HG02642 (cell line): ENCODE measurements around the gene DNALI1.
"Not testable (repeated sequence)": the region's sequence is repeated elsewhere in the genome, so short reads cannot be mapped to it uniquely, and the experiment has no call there.

Experiments used
- ATAC-seq: cut with Tn5 transposase; IDR thresholded peaks from one replicate; pipeline ENCODE4 v1.9.1; 2021; ENCODE audit warnings: mild to moderate bottlenecking; ENCODE audit not compliant: unreplicated experiment, poor library complexity

DNALI1 gene

DNA sequence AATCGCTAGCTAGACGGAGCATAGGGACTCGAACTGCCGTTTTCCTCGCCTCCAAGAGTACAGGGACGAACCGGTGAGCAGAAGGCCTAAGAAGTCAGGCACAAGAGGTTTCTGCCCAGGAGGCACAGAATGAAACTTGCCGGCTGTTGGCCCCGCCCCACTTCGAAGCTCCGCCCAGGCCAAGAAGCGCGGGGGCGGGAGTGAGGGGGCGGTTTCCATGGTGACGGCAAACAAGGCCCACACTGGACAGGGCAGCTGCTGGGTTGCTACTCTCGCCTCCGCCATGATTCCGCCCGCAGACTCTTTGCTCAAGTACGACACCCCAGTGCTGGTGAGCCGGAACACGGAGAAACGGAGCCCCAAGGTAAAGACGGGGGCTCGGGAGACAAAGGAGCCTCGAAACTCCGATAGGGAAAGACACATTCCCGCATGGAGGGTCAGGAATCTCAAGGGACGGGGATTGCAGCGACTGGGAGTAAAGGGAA, at the start of gene DNALI1:
Gene DNALI1, plus strand, starts transcription at position 229 of the 485 bp plus-strand sequence. Its CDS starts 55 bp downstream, at position 284.
- ATAC-seq: no peak

DNA sequence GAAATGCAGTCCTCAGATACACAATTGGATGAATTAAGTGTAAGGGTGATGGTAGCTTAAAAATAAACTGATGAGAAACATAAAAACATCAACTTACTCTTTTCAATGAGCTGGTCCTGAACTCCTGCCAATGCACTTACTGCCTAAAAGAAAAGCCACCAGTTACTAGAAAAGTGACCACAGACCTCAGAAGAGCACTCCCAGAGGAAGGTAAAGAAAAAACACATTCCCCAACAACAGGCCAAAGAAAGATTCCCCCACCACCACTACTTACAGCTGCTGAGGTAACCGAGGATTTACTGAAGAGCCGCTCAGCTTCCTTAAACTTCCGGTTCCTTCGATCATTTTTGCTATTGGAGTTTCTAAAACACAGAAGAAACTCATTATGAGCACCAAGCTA, 47.6 kb upstream of the DNALI1 start:
- no peak for ATAC-seq

DNA sequence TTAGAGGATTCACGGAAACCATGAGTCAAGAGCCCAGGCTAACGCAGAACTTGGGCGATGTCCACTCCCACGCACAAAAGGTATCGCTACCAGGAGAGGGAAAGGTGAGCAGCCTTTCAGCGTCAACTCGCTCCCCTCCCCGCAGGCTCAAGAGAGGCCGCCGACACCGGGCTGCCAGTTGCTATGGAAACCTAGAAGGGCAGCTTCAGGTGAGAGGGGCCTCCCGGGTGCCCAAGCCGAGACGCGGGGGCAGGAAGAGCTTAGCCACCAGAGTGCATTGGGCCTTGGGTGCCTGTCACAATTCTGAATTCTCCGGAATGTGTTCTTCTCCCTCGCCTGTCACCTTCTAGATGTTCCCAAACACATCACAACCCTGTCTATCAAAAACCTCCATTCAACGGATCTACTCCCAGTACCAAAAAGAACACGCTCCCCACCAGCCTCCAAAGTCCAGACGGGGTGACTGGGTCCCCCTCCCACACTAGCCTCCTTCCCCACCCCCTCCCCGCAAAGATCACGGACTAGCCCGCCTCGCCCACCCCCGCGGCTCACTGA, 42.9 kb upstream of the DNALI1 start:
- peak; percentile 29 for ATAC-seq

- ATAC-seq: peak; percentile 86
Measured at GRCh38 chr1:37514350-37515184, 42.2 kb upstream of the DNALI1 start, which contains the start of gene MEAF6. TSS of gene MEAF6 (minus strand) at chr1:37514766. CDS start at chr1:37514746, 20 bp downstream.

- no peak for ATAC-seq
Measured at GRCh38 chr1:37515185-37516034, 41.3 kb upstream of the DNALI1 start.

GRCh38 chr1:37517569-37517968, 39.2 kb upstream of the DNALI1 start:
- no peak for ATAC-seq

GRCh38 chr1:37518241-37518640, 38.5 kb upstream of the DNALI1 start:
- ATAC-seq: not testable (repeated sequence)

DNA sequence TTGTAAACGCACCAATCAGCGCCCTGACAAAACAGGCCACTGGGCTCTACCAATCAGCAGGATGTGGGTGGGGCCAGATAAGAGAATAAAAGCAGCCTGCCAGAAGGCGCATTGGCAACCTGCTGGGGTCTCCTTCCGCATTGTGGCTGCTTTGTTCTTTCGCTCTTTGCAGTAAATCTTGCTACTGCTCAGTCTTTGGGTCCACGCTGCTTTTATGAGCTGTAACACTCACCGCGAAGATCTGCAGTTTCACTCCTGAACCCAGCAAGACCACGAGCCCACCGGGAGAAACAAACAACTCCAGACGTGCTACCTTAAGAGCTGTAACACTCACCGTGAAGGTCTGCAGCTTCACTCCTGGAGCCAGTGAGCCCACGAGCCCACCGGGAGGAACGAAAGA, 37.8 kb upstream of the DNALI1 start:
- not testable (repeated sequence) for ATAC-seq

- no peak for ATAC-seq
Measured at GRCh38 chr1:37519613-37520012, 37.1 kb upstream of the DNALI1 start.

DNA sequence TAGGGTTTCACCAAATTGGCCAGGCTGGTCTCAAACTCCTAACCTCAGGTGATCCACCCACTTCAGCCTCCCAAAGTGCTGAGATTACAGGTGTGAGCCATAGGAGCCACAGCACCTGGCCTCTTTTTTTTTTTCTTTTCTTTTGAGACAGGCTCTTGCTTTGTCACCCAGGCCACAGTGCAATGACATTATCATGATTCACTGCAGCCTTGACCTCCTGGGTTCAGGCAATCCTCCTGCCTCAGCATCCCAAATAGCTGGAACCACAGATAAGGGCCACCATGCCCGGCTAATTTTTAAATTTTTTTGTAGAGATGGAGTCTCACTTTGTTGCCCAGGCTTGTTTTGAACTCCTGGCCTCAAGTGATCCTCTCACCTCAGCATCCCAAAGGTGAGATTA, 26.9 kb upstream of the DNALI1 start:
- not testable (repeated sequence) for ATAC-seq

- not testable (repeated sequence) for ATAC-seq
Measured at GRCh38 chr1:37532418-37533156, 24.2 kb upstream of the DNALI1 start.

- ATAC-seq: no peak
Measured at GRCh38 chr1:37533317-37534093, 23.2 kb upstream of the DNALI1 start.

DNA sequence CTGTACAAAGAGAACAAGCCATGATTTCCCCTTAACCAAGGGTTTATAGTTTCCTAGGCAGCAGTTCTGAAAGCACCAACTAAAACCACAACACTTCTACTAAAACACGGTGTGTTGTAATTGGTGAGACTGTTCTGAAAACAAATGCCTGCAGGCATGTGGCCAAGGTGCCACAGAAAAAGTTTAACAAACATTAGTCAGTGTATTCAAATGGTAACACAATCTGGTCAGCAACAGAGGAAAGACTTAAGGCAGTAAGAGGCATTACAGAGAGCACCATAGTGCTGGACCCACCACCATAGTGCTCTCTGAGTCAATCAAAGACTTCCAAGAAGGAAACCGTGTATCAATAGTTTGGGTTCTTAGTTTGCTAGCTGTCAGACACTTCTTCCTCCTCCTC, 19.4 kb upstream of the DNALI1 start:
- no peak for ATAC-seq

DNA sequence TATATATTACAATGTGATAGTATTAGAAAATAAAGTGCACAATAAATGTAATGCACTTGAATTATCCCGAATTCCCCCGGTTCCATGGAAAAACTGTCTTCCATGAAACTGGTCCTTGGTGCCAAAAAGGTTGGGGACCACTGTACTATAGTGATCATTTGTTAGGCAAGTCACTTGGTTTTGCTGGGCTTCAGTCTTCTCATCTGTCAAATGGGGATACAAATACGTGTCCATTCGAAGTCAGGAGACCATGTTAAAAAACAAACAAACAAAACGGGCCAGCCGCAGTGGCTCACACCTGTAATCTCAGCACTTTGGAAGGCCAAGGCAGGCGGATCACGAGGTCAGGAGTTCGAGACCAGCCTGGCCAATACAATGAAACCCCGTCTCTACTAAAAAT, 17.6 kb upstream of the DNALI1 start:
- ATAC-seq: not testable (repeated sequence)

DNA sequence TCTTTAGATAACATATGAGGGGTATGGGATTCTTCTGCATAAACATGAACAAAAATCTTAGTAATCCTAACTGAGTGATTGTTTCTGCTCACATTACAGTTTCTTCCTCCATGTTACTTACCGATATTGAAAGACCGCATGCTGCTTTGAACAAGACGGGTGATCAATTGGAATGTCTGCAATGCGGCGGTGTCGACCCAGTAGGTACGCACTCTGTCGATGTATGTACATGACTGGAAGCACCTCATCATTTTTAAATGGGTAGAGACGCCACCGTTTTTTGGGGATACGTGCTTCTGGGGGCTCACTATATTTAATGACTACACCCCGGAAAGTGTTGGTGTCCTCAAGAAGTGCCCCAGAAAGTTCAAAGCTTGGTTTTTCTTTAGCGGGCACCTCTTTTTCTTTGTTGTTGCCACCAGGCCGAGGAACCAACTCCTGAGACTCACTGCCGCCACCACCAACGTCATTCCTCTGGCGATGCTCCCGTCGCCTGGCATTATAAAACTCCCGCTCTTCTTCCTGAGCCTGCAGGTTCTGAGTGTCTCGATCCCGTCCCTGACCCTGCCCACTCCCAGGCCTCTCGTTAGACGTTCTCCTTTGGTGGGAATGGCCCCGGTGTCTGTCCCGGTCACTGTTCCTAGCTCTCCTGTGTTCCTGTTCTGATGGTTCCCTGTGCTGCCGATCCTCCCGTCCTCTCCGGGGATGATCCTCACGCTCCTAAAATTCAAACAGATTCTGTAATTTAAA, 16.5 kb upstream of the DNALI1 start:
- ATAC-seq: no peak

GRCh38 chr1:37544530-37544929, 12.2 kb upstream of the DNALI1 start:
- no peak for ATAC-seq

GRCh38 chr1:37545019-37545418, 11.7 kb upstream of the DNALI1 start:
- no peak for ATAC-seq

- no peak for ATAC-seq
Measured at GRCh38 chr1:37549341-37549740, 7.4 kb upstream of the DNALI1 start.

GRCh38 chr1:37553598-37553926, 3.2 kb upstream of the DNALI1 start:
- ATAC-seq: no peak
